ENCODE data around the gene LMOD2.

DNA sequence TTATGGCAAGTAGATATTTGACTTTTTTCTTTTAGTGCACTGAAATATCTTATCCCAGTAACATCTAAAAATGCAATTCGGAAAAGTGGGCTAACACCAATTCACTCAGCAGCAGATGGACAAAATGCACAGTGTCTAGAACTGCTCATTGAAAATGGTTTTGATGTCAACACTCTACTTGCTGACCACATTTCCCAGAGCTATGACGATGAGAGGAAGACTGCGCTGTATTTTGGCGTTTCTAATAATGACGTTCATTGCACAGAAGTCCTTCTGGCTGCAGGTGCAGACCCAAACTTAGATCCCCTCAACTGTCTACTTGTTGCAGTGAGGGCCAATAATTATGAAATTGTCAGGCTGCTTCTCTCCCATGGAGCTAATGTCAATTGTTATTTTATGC lies 26.8 kb upstream of the LMOD2 start:
- TF ChIP-seq POLR2A (IDR thresholded peaks at IDR 0.05; ENCODE audit: low read depth, low read length): no peak
- no peak for TF ChIP-seq TAF1 (IDR thresholded peaks at IDR 0.05; ENCODE audit: borderline replicate concordance, low read depth, low read length)

All from GM12892 (cell line).